GM19239 (cell line): Measurements from ENCODE around the gene TPM3.

Experiments used
- DNase-seq: peaks from one replicate; pipeline ENCODE4 v3.0.0; 2011; ENCODE audit warnings: low spot score; ENCODE audit not compliant: insufficient read length
- FAIRE-seq: peaks from 2 replicates; lab custom pipeline; 2011; peaks lifted over from hg19 to GRCh38; lab: Jason Lieb, UNC

Gene TPM3

DNA sequence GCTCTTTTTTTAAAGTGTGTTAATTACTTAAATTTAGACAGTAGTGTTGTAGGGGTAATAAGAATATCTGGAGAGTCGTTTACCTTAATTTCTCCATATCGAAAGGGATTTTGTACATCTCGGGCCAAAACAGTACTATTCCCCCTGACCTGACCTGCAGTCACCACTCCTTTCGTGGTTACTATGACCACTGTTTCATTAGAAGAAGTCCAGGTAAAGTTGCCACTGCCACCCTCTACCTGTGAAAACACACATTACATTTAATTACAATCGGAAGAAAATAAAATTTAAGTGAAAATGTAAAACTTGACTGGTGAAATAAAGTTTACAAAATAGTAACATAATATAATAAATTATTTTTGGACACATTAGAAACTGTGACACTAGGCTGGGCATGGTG, 74.3 kb downstream of the TPM3 start:
- no peak for FAIRE-seq
- DNase-seq: no peak

- DNase-seq: no peak
- no peak for FAIRE-seq
Measured at GRCh38 chr1:154115180-154115579, 76.7 kb downstream of the TPM3 start.
